HUES6 (cell line): ENCODE measurements around the gene SLC29A3.

Experiments
- H3K27ac ChIP-seq: 2 replicates; pipeline ENCODE4 v1.7.0; 2013; ENCODE audit warnings: low read depth, mild to moderate bottlenecking, low read length, inconsistent platforms
- H3K27me3 ChIP-seq: 2 replicates; pipeline ENCODE4 v1.6.1; 2013; ENCODE audit warnings: low read length; ENCODE audit not compliant: control insufficient read depth, insufficient read depth
- H3K36me3 ChIP-seq: 2 replicates; pipeline ENCODE4 v1.6.1; 2013; ENCODE audit warnings: low read length; ENCODE audit not compliant: control insufficient read depth, insufficient read depth
- H3K4me1 ChIP-seq: 2 replicates; pipeline ENCODE4 v1.6.1; 2013; ENCODE audit warnings: low read length; ENCODE audit not compliant: control insufficient read depth, insufficient read depth
- H3K4me3 ChIP-seq: 2 replicates; pipeline ENCODE4 v1.5.1; 2013; ENCODE audit warnings: low read depth, low read length
- H3K9ac ChIP-seq: one replicate; pipeline ENCODE4 v1.6.1; 2013; ENCODE audit warnings: mild to moderate bottlenecking, low read length
- H3K9me3 ChIP-seq: 2 replicates; pipeline ENCODE4 v1.6.1; 2013; ENCODE audit warnings: low read depth, low read length; ENCODE audit not compliant: control insufficient read depth, insufficient read depth

SLC29A3 gene

GRCh38 chr10:71326464-71326881, 7.4 kb downstream of the SLC29A3 start:
- H3K36me3 ChIP-seq = peaks cover 19% of the 10 kb centered on the region
- H3K27me3 ChIP-seq = no peaks in the 10 kb centered on the region
- H3K27ac ChIP-seq = no peak overlapping the region
- H3K9ac ChIP-seq = peak overlapping the region; percentile 10
- H3K4me1 ChIP-seq = no peaks in the 10 kb centered on the region
- no peaks in the 10 kb centered on the region for H3K9me3 ChIP-seq
- H3K4me3 ChIP-seq = no peak overlapping the region

DNA sequence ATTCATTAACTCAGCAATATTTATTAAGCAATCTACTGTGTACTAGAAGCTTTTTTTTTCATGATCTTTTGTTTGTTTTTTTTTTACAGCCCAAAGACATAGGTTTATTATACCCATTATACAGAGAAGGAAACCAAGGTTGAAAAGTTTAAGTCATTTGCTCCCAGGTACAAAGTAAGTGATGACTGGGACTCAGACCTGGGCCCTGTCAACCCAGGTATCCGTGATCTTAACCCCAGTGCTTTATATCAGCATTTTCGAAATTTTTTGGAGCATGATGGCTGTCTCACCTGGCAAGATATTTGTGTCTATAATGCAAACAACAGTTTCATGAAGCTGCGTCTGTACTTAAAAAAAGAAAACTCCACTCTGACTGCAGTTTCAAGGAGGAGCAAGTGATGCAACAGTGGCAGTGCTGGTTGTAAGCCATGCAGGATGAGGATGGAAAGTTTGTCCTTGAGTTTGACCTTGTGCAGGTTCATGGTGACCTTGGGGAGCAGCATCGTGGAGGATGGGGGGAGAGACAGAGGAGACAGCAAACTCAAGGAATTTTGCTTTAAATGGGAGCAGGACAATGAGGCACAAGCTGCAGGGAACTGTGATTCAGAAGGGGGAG, 11.8 kb downstream of the SLC29A3 start:
- Histone ChIP-seq H3K9ac (no peak overlapping the region), H3K27ac (no peak overlapping the region), H3K36me3 (no peaks in the 10 kb centered on the region), H3K4me1 (peaks cover 2% of the 10 kb centered on the region; the same call in 1 of the 2 replicates), H3K9me3 (no peaks in the 10 kb centered on the region), H3K27me3 (no peaks in the 10 kb centered on the region), H3K4me3 (no peak overlapping the region)

DNA sequence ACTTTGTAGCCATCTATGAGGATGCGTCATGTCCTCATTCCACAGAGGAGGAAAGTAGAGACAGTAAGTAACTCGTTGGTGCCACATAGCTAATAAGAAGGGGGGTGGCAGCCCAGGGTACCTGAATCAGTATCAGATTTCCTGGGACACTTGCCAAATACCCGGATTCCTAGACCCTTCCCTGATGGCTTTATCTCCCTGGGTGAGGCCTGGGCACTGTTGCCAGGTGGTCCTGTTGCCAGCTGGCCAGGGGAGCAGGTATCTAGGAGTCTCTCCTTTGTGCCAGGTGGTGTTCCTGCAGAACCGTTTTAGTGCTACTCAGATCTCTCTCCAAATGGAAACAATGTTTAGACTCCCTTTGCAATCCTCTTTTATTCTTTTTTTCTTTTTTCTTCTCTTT, 12.7 kb downstream of the SLC29A3 start:
- H3K9me3 ChIP-seq = no peaks in the 10 kb centered on the region
- no peaks in the 10 kb centered on the region for H3K36me3 ChIP-seq
- H3K27me3 ChIP-seq = no peaks in the 10 kb centered on the region
- H3K9ac ChIP-seq = no peak overlapping the region
- H3K4me3 ChIP-seq = no peak overlapping the region
- peaks cover 11% of the 10 kb centered on the region for H3K4me1 ChIP-seq
- no peak overlapping the region for H3K27ac ChIP-seq

DNA sequence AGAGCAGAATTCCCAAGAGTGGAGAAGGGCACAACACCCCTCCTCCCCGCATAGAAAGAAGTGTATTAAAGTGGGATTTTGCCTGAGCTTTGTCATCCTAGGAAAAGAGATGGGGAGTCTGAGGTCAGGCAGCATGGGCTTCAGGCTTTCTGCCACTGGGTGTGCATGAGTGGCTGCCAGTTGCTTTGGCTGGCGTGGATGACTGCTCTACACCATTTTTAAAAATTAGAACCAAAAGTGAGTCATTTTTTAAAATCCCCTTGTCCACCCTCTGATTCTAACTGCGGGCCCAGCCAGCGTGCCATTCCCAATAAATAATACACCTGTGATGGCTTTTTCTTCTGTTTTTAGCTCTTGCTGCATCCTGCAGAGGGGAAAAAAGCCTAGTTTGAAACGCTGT, 13.4 kb downstream of the SLC29A3 start:
- H3K27ac ChIP-seq = no peak overlapping the region

GRCh38 chr10:71333129-71333887, 14.2 kb downstream of the SLC29A3 start:
- Histone ChIP-seq H3K4me3 (no peak overlapping the region), H3K36me3 (no peaks in the 10 kb centered on the region), H3K9ac (no peak overlapping the region), H3K27me3 (no peaks in the 10 kb centered on the region), H3K27ac (no peak overlapping the region), H3K9me3 (no peaks in the 10 kb centered on the region), H3K4me1 (peaks cover 21% of the 10 kb centered on the region)

More for the DNA sequence above, 13.4 kb downstream of the SLC29A3 start:
- H3K4me3 ChIP-seq = no peak overlapping the region
- peaks cover 18% of the 10 kb centered on the region for H3K4me1 ChIP-seq
- no peaks in the 10 kb centered on the region for H3K36me3 ChIP-seq
- no peaks in the 10 kb centered on the region for H3K27me3 ChIP-seq
- H3K9ac ChIP-seq = no peak overlapping the region
- no peaks in the 10 kb centered on the region for H3K9me3 ChIP-seq

- no peaks in the 10 kb centered on the region for H3K9me3 ChIP-seq
- no peaks in the 10 kb centered on the region for H3K27me3 ChIP-seq
- no peak overlapping the region for H3K27ac ChIP-seq
- no peak overlapping the region for H3K4me3 ChIP-seq
- H3K9ac ChIP-seq = no peak overlapping the region
- H3K4me1 ChIP-seq = peaks cover 27% of the 10 kb centered on the region
- 0 out of 2 replicates have a peak, but pooled peaks cover 2% of the 10 kb centered on the region for H3K36me3 ChIP-seq
Observed at GRCh38 chr10:71334221-71334791, 15.2 kb downstream of the SLC29A3 start.

DNA sequence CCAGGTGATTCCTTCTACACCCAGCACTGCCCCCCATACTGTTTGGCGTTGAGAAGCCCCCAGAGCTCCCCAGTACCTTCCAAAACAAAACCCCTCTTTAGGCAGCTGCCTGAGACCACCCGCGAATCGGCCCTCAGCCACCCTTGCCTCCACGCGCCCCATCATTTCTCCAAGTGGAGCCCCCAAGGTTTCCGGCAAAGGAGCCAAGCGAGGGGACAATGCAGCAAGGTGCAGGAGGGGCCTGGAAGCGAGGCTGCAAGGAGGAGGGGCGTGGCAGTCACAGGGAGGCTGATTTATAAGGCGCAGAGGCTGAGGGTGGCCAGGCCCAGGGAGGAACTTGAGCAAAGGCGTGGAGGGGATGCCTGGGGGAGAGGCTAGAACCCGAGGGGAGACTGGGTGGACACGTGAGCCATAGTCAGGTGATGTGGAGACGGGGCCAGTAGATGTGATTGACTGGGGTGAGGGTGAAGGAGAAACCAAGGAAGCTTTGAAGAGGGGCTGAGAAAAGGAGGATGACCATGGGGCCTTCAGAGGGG, 16.2 kb downstream of the SLC29A3 start:
- H3K27me3 ChIP-seq = no peaks in the 10 kb centered on the region
- peaks cover 36% of the 10 kb centered on the region for H3K4me1 ChIP-seq
- H3K27ac ChIP-seq = no peak overlapping the region
- no peak overlapping the region for H3K4me3 ChIP-seq
- 0 out of 2 replicates have a peak, but pooled peaks cover 2% of the 10 kb centered on the region for H3K36me3 ChIP-seq
- no peaks in the 10 kb centered on the region for H3K9me3 ChIP-seq
- no peak overlapping the region for H3K9ac ChIP-seq

GRCh38 chr10:71336632-71337031, 17.6 kb downstream of the SLC29A3 start:
- no peak overlapping the region for H3K9ac ChIP-seq
- H3K4me3 ChIP-seq = no peak overlapping the region
- H3K27me3 ChIP-seq = no peaks in the 10 kb centered on the region
- H3K36me3 ChIP-seq = 0 out of 2 replicates have a peak, but pooled peaks cover 2% of the 10 kb centered on the region
- peaks cover 39% of the 10 kb centered on the region for H3K4me1 ChIP-seq
- no peak overlapping the region for H3K27ac ChIP-seq
- no peaks in the 10 kb centered on the region for H3K9me3 ChIP-seq

GRCh38 chr10:71337219-71337701, 18.2 kb downstream of the SLC29A3 start:
- Histone ChIP-seq H3K27me3 (no peaks in the 10 kb centered on the region), H3K4me3 (no peak overlapping the region), H3K4me1 (peaks cover 39% of the 10 kb centered on the region), H3K9me3 (no peaks in the 10 kb centered on the region), H3K9ac (no peak overlapping the region), H3K36me3 (0 out of 2 replicates have a peak, but pooled peaks cover 2% of the 10 kb centered on the region), H3K27ac (no peak overlapping the region)

DNA sequence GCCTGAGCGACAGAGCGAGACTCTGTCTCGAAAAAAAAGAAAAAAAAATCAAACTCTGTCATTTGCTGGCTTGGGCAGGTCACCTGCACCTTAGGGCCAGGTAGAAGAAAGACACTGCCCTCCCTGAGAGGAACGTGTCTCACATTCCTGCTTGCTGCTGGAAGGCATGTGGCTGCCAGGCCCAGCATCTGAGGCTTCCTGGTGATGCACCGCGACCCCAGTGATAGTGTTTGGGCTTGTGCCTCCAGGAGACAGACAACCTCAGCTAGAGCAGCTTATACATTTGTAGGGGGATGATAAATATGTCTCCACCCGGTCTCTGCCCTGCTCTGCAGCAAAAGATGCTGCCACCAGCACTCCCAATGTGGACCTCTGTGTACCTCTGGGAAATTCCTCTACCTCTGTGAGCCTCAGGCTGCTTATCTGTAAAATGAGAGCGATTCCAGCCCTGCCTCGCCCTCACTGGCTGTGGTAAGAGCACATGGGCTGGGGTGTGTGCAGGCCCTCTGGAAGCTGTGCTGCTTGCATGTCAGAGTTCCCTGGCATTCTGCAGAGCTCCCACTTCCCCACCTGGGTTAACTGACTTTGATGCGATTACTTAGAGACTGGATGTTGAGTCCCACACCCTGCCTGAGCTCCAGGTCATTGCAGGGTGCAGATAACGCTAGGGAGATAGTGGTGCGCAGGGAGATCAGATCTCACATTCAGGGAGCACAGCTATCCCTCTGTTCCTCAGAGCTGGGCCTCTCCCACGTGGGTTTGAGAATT, 19.9 kb downstream of the SLC29A3 start:
- no peaks in the 10 kb centered on the region for H3K27me3 ChIP-seq
- peaks cover 47% of the 10 kb centered on the region for H3K4me1 ChIP-seq
- H3K9me3 ChIP-seq = no peaks in the 10 kb centered on the region
- 0 out of 2 replicates have a peak, but pooled peaks cover 2% of the 10 kb centered on the region for H3K36me3 ChIP-seq
- H3K27ac ChIP-seq = no peak overlapping the region
- H3K4me3 ChIP-seq = no peak overlapping the region
- no peak overlapping the region for H3K9ac ChIP-seq
